Stomach (tissue), 4 donors: Measurements from ENCODE around the gene TLL2.

Source experiments
- EP300 ChIP-seq: sonication (generic); formaldehyde crosslinking; IDR thresholded peaks from one replicate; pipeline ENCODE4 v1.6.1; 2017; ENCODE audit warnings: antibody characterized with exemption
- POLR2A ChIP-seq, 4 donors: fragments of 450-650 bp; IDR thresholded peaks; one replicate each; pipeline ENCODE4 v1.6.1; 2016; ENCODE audit warnings: antibody characterized with exemption in 4 of 4, control low read depth in 2 of 4, mild to moderate bottlenecking in 1 of 4, moderate library complexity in 1 of 4
- TF ChIP-seq, protein P1 (sequence below), 7 experiments: fragments of 450-650 bp in 4 of 7; fragments of 200-600 bp in 3 of 7; sonication (generic) in 3 of 7; IDR thresholded peaks; one replicate each; pipeline ENCODE4 v1.5.1; 2016 to 2019; ENCODE audit warnings: antibody characterized with exemption in 7 of 7, control low read depth in 2 of 7, mild to moderate bottlenecking in 1 of 7

DNA sequence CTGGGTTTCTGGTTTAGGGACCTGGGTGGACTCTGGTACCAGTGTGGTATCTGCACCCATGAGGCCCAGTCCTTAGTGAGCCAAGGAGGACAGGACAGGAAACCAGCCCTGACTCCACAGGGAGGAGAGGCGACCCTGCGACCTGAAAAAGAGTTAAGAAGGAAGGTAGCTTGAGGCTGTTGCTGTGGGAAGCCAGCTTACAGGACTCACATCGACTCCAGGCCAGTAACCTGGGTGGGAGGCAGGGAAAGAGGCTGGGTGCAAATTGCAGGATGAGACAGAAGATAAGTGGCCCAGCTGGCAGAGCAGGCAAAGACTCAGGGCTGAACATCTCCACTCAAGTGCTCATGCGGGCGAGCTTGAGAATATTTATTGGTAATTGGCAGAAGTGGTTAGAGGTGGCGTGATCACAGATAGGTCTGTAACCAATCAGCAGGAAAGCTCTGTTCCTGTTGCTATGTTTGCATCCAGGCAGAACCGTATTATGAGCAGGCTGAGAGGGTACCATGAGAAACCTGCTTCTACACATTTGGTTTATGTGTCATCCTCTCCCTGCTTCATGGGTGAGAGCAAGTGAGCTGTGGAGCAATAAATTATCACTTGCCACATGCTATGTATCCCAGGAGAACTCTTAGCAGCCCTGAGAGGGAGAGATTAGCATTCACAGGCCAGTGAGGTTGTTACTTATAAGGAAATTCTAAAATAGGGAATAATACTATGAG lies 11.0 kb downstream of the TLL2 start:
- TF ChIP-seq, protein P1, sequence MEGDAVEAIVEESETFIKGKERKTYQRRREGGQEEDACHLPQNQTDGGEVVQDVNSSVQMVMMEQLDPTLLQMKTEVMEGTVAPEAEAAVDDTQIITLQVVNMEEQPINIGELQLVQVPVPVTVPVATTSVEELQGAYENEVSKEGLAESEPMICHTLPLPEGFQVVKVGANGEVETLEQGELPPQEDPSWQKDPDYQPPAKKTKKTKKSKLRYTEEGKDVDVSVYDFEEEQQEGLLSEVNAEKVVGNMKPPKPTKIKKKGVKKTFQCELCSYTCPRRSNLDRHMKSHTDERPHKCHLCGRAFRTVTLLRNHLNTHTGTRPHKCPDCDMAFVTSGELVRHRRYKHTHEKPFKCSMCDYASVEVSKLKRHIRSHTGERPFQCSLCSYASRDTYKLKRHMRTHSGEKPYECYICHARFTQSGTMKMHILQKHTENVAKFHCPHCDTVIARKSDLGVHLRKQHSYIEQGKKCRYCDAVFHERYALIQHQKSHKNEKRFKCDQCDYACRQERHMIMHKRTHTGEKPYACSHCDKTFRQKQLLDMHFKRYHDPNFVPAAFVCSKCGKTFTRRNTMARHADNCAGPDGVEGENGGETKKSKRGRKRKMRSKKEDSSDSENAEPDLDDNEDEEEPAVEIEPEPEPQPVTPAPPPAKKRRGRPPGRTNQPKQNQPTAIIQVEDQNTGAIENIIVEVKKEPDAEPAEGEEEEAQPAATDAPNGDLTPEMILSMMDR (IDR thresholded peaks at IDR 0.05) = no peak
- TF ChIP-seq EP300 (no peak), POLR2A (IDR thresholded peaks at IDR 0.05) (no peak)
